Esophagus muscularis mucosa (tissue), 3 donors: ENCODE data around the gene ZBTB4.

Experiments
- POLR2AphosphoS5 ChIP-seq, 2 donors: sonication (generic); formaldehyde crosslinking; IDR thresholded peaks; one replicate each; pipeline ENCODE4 v1.6.1; 2017; ENCODE audit warnings: antibody characterized with exemption in 2 of 2
- TF ChIP-seq, protein P1 (sequence below), 3 experiments: fragments of 200-600 bp in 2 of 3; fragments of 450-650 bp in 1 of 3; sonication (generic) in 2 of 3; IDR thresholded peaks; one replicate each; pipeline ENCODE4 v1.5.1; 2017 to 2019; ENCODE audit warnings: antibody characterized with exemption in 3 of 3, mild to moderate bottlenecking in 2 of 3, moderate library complexity in 1 of 3

GRCh38 chr17:7426896-7427489 is 52.4 kb downstream of the ZBTB4 start:
- TF ChIP-seq, protein P1, sequence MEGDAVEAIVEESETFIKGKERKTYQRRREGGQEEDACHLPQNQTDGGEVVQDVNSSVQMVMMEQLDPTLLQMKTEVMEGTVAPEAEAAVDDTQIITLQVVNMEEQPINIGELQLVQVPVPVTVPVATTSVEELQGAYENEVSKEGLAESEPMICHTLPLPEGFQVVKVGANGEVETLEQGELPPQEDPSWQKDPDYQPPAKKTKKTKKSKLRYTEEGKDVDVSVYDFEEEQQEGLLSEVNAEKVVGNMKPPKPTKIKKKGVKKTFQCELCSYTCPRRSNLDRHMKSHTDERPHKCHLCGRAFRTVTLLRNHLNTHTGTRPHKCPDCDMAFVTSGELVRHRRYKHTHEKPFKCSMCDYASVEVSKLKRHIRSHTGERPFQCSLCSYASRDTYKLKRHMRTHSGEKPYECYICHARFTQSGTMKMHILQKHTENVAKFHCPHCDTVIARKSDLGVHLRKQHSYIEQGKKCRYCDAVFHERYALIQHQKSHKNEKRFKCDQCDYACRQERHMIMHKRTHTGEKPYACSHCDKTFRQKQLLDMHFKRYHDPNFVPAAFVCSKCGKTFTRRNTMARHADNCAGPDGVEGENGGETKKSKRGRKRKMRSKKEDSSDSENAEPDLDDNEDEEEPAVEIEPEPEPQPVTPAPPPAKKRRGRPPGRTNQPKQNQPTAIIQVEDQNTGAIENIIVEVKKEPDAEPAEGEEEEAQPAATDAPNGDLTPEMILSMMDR (IDR thresholded peaks at IDR 0.05), result no peak
- no peak for TF ChIP-seq POLR2AphosphoS5 (IDR thresholded peaks at IDR 0.05)
